ENCODE results near the gene NTPCR. TPM values are rescaled to one million over a fixed set of nuclear protein-coding genes. Genes with fewer than 3 reads are reported as not detected.
A peak's percentile ranks its signal among the peaks of the same experiment; 100 is the strongest.

NTPCR gene
- total RNA-seq, 1 donor from 2014 or later = 41.6 TPM

DNA sequence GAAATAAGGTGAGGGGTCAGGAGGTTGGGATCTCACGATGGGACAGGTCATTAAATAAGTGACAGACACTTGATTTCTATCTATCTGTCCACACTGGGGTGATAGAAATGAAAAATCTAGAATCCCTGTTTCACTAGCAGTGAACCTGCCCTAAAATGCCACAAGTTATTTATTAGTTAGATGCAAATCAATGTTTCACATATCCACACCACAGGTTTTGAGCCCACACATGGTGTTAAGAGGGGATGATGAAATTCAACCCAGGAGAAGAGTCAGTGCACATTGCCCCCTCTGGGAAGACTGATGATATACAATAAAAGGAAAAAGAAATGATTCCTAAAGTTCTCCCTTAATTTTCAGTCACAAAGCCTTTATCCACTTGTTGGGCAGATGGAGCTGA is 10.1 kb upstream of the NTPCR start:
- Histone ChIP-seq H3K4me1 (no peaks in the 10 kb centered on the region), H3K9me3 (no peaks in the 10 kb centered on the region), H3K36me3 (no peaks in the 10 kb centered on the region), H3K27me3 (no peaks in the 10 kb centered on the region), H3K4me3 (no peak overlapping the region), H3K27ac (no peak overlapping the region)
- intact Hi-C loops (cut with DNase I) = no loop called here
- TF ChIP-seq, protein P1, sequence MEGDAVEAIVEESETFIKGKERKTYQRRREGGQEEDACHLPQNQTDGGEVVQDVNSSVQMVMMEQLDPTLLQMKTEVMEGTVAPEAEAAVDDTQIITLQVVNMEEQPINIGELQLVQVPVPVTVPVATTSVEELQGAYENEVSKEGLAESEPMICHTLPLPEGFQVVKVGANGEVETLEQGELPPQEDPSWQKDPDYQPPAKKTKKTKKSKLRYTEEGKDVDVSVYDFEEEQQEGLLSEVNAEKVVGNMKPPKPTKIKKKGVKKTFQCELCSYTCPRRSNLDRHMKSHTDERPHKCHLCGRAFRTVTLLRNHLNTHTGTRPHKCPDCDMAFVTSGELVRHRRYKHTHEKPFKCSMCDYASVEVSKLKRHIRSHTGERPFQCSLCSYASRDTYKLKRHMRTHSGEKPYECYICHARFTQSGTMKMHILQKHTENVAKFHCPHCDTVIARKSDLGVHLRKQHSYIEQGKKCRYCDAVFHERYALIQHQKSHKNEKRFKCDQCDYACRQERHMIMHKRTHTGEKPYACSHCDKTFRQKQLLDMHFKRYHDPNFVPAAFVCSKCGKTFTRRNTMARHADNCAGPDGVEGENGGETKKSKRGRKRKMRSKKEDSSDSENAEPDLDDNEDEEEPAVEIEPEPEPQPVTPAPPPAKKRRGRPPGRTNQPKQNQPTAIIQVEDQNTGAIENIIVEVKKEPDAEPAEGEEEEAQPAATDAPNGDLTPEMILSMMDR (IDR thresholded peaks at IDR 0.05) = no peak
- no peak for DNase-seq (ENCODE audit: low spot score in 2 of 2)

DNA sequence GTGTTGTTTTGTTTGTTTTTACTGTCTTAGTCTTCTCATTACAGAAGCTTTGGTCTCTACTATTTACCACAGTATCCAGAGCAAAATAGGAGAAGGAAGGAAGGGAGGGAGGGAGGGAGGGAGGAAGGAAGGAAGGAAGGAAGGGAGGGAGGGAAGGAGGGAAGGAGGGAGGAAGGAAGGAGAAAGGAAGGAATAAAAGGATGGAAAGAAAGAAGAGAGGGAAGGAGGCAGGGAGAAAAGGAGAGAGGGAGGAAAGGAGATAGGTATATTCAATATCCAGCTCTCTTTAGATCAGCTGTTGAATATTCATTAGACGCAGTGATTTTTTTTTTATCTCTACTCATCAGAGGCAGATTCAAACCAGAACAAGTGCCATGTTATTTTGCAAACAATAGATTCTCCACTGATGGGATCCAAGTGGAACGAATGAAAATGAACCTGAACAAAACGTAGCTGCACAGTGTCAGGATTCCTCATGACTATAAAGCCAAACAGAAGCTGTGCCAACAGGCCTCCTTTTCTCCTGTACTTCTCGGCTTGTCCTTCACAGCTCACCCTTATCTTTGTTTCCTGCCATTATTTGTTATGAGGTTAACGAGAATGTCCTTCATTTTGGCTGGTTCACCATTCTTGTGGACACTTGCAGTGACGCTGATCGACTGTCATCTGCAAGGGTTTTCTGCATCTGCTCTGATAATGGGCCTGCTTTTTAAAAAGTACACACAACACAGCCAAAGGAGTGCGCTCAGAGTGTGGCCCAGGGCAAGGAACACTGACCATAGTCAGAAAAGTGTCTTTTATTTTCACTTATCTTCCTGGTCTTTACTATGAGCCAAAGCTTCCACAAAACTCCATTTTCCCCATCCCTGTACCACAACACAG is 7.8 kb upstream of the NTPCR start:
- Histone ChIP-seq H3K36me3 (no peaks in the 10 kb centered on the region), H3K9me3 (no peaks in the 10 kb centered on the region), H3K27ac (no peak overlapping the region), H3K4me3 (no peak overlapping the region), H3K27me3 (no peaks in the 10 kb centered on the region), H3K4me1 (no peaks in the 10 kb centered on the region)
- TF ChIP-seq, protein P1 (IDR thresholded peaks at IDR 0.05) = no peak
- intact Hi-C loops (cut with DNase I) = no loop called here
- no peak for DNase-seq (ENCODE audit: low spot score in 2 of 2)

DNA sequence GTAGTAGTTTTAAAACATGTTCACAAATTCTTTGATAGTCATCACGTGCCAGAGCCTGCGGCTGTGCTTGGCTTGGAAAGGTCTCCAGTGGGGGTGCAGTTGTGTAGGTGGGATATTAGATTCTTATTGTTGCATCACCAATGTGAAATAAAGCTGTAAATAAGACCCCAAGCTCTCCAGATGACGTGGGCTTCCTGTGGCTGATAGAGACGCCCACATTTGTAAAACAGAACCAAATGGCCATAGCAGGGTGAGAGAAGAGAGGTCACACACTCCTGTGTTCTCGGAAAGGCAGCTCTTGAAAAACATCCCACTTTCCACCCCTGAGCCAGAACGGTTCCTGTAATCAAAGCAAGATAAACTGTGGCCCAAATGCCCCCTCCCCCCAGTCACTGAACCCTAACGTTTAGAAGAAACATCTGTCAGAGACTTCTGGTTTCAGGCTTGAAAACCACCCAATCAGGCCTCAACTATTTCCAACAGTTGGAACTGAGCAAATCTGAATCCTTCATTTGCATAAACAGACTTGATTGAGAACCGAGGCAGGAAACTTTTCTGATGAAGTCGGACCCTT is 6.6 kb upstream of the NTPCR start:
- intact Hi-C loops (cut with DNase I) = no loop called here
- H3K9me3 ChIP-seq = no peaks in the 10 kb centered on the region
- TF ChIP-seq, protein P1 (IDR thresholded peaks at IDR 0.05) = no peak
- H3K4me1 ChIP-seq = no peaks in the 10 kb centered on the region
- H3K27ac ChIP-seq = no peak overlapping the region
- no peak overlapping the region for H3K4me3 ChIP-seq
- no peak for DNase-seq (ENCODE audit: low spot score in 2 of 2)
- no peaks in the 10 kb centered on the region for H3K36me3 ChIP-seq
- no peaks in the 10 kb centered on the region for H3K27me3 ChIP-seq

DNA sequence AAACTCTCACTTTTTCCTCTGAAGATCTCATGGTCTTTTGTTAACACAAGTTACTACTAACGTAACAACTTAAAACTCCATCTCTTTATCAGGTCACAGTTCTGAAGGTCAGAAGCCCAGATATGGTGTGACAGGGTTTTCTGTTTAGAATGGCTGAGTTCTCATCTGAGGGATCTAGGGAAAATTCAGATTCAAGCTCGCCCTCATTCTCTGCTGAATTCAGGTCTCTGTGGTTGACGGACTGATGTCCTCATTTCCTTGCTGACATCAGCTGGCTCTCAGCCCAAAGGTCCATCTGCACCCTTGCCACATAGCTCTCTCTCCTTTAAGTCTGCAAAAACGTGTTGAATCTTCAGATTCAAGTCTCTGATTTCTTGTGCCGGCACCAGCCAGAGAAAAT is 6.1 kb upstream of the NTPCR start:
- H3K36me3 ChIP-seq = no peaks in the 10 kb centered on the region
- intact Hi-C loops (cut with DNase I) = no loop called here
- no peak overlapping the region for H3K4me3 ChIP-seq
- no peak overlapping the region for H3K27ac ChIP-seq
- TF ChIP-seq, protein P1 (IDR thresholded peaks at IDR 0.05) = no peak
- no peaks in the 10 kb centered on the region for H3K4me1 ChIP-seq
- no peak for DNase-seq (ENCODE audit: low spot score in 2 of 2)
- no peaks in the 10 kb centered on the region for H3K27me3 ChIP-seq
- H3K9me3 ChIP-seq = no peaks in the 10 kb centered on the region

DNA sequence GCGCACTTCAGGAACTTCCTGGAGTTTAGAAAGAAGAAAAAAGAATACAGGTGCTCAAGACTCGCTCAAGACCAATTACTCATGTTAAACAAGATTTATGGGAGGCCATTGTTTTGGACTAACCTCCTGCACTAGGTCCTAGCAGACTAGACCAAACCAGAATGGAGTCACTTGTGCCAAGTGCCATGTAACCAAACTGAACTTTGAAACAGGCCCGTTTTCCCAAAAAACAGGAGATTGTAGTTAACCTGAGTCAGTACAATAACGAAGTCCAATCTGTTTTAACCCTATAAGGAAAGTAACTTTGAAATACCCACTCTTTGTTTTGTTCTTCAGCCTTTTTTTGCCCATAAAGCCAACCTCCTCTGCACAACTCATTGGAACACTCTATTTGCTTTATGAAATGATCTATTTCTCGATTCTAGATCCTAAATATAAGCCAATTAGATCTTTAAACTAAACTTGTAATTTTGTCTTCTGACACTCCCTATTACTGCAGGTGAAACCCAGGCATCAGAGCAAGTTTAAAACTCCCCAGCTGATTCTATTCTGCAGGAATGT is 695 bp upstream of the NTPCR start:
- H3K27ac ChIP-seq = peak overlapping the region; percentile 72 to 79

More for the DNA sequence above, 695 bp upstream of the NTPCR start:
- no peak for DNase-seq (ENCODE audit: low spot score in 2 of 2)
- Histone ChIP-seq H3K27me3 (no peaks in the 10 kb centered on the region), H3K36me3 (no peaks in the 10 kb centered on the region), H3K4me3 (peak overlapping the region; percentile 84 to 93), H3K4me1 (peaks cover 0 to 7% of the 10 kb centered on the region in 2 donors), H3K9me3 (no peaks in the 10 kb centered on the region)
- TF ChIP-seq, protein P1 (IDR thresholded peaks at IDR 0.05) = no peak
- intact Hi-C loops (cut with DNase I) = loop anchor here (1.0 to 5.0 kb wide), 2 partner anchors 182 to 319 kb away; partner anchors contain the start of gene SIPA1L2

Measured in ascending aorta (tissue), 2 donors.